ENCODE results near the gene LYSMD2. TPM values are rescaled to one million over a fixed set of nuclear protein-coding genes. Genes with fewer than 3 reads are reported as not detected.
"Not testable (repeated sequence)": the region's sequence is repeated elsewhere in the genome, so short reads cannot be mapped to it uniquely, and the experiment has no call there.

The LYSMD2 gene
- total RNA-seq: 18.1 TPM

GRCh38 chr15:51737522-51738305 is at the start of gene LYSMD2:
Gene LYSMD2 (minus strand): TSS chr15:51737655. CDS start chr15:51737622, 33 bp downstream.
- Histone ChIP-seq H3K4me3 (ENCODE audit: low read length) (peak within 1 kb of the TSS; percentile 70), H3K4me1 (ENCODE audit: insufficient read depth, low read length) (peaks cover 51% of the 10 kb centered on the region), H3K27me3 (ENCODE audit: insufficient read depth, low read length) (no peaks in the 10 kb centered on the region), H3K9me3 (ENCODE audit: low read depth, low read length) (no peaks in the 10 kb centered on the region)

- H3K4me3 ChIP-seq (ENCODE audit: low read length); H3K27me3 ChIP-seq (ENCODE audit: insufficient read depth, low read length); H3K4me1 ChIP-seq (ENCODE audit: insufficient read depth, low read length); H3K9me3 ChIP-seq (ENCODE audit: low read depth, low read length): not testable (repeated sequence)
These were observed 49.7 kb upstream of the LYSMD2 start for GRCh38 chr15:51787130-51787529.

DNA sequence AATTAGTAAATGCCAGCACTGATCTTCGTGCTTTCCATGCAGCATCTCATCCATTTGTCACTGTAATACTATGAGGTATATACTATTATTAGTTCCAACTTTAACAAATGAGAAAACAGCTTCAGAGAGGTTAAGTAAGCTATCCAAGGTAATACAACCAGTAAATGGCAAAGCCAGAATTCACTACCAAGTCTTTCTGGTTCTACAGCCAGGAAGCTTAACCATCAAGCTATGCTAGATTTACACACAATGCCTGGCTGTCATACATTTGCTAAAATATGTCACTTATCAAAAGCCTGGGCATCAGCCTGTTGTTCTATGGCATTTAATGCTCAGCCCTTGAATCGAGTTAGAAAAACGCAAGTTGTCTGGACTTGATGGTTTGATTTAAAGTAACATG is 46.5 kb upstream of the LYSMD2 start:
- H3K9me3 ChIP-seq (ENCODE audit: low read depth, low read length): no peaks in the 10 kb centered on the region
- no peaks in the 10 kb centered on the region for H3K4me1 ChIP-seq (ENCODE audit: insufficient read depth, low read length)
- no peak overlapping the region for H3K4me3 ChIP-seq (ENCODE audit: low read length)
- no peaks in the 10 kb centered on the region for H3K27me3 ChIP-seq (ENCODE audit: insufficient read depth, low read length)

- Histone ChIP-seq H3K27me3 (ENCODE audit: insufficient read depth, low read length) (no peaks in the 10 kb centered on the region), H3K4me3 (ENCODE audit: low read length) (no peak overlapping the region), H3K4me1 (ENCODE audit: insufficient read depth, low read length) (no peaks in the 10 kb centered on the region), H3K9me3 (ENCODE audit: low read depth, low read length) (no peaks in the 10 kb centered on the region)
These were observed 45.0 kb upstream of the LYSMD2 start for GRCh38 chr15:51782357-51782896.

- H3K27me3 ChIP-seq (ENCODE audit: insufficient read depth, low read length): no peaks in the 10 kb centered on the region
- H3K4me1 ChIP-seq (ENCODE audit: insufficient read depth, low read length): no peaks in the 10 kb centered on the region
- H3K9me3 ChIP-seq (ENCODE audit: low read depth, low read length): no peaks in the 10 kb centered on the region
- no peak overlapping the region for H3K4me3 ChIP-seq (ENCODE audit: low read length)
These were observed 44.1 kb upstream of the LYSMD2 start for GRCh38 chr15:51781506-51781905.

GRCh38 chr15:51780636-51781035 is 43.2 kb upstream of the LYSMD2 start:
- no peaks in the 10 kb centered on the region for H3K27me3 ChIP-seq (ENCODE audit: insufficient read depth, low read length)
- no peak overlapping the region for H3K4me3 ChIP-seq (ENCODE audit: low read length)
- H3K4me1 ChIP-seq (ENCODE audit: insufficient read depth, low read length): peaks cover 5% of the 10 kb centered on the region
- no peaks in the 10 kb centered on the region for H3K9me3 ChIP-seq (ENCODE audit: low read depth, low read length)

- no peaks in the 10 kb centered on the region for H3K27me3 ChIP-seq (ENCODE audit: insufficient read depth, low read length)
- peaks cover 5% of the 10 kb centered on the region for H3K4me1 ChIP-seq (ENCODE audit: insufficient read depth, low read length)
These were observed 39.6 kb upstream of the LYSMD2 start for GRCh38 chr15:51776952-51777569.

GRCh38 chr15:51775967-51776816 is 38.7 kb upstream of the LYSMD2 start:
- Histone ChIP-seq H3K4me3 (ENCODE audit: low read length) (no peak overlapping the region), H3K4me1 (ENCODE audit: insufficient read depth, low read length) (peaks cover 5% of the 10 kb centered on the region), H3K27me3 (ENCODE audit: insufficient read depth, low read length) (no peaks in the 10 kb centered on the region), H3K9me3 (ENCODE audit: low read depth, low read length) (no peaks in the 10 kb centered on the region)

More at GRCh38 chr15:51776952-51777569, 39.6 kb upstream of the LYSMD2 start:
- no peaks in the 10 kb centered on the region for H3K9me3 ChIP-seq (ENCODE audit: low read depth, low read length)
- no peak overlapping the region for H3K4me3 ChIP-seq (ENCODE audit: low read length)

GRCh38 chr15:51774916-51775315 is 37.5 kb upstream of the LYSMD2 start:
- Histone ChIP-seq H3K4me1 (ENCODE audit: insufficient read depth, low read length) (peaks cover 5% of the 10 kb centered on the region), H3K9me3 (ENCODE audit: low read depth, low read length) (no peaks in the 10 kb centered on the region), H3K4me3 (ENCODE audit: low read length) (no peak overlapping the region), H3K27me3 (ENCODE audit: insufficient read depth, low read length) (no peaks in the 10 kb centered on the region)

DNA sequence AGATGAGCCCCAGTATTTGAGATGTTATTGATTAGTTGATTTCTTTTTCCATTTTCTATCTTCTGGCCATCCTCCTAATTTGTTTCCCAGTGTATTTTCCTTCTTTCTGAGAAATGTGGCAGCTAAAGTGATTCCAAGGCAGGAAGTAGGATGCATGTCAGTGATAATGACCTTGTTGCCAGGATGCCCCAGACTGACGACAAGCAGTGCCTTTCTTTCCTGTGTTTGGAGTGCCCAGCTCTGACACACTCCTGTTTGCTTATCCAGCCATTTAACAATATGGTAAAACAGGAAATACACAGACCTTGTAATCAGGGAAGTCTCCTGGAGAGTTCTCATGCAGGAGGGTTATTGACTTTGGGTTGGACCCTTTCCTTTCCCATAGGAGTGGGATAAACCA is 34.3 kb upstream of the LYSMD2 start:
- H3K4me3 ChIP-seq (ENCODE audit: low read length): no peak overlapping the region
- no peaks in the 10 kb centered on the region for H3K27me3 ChIP-seq (ENCODE audit: insufficient read depth, low read length)
- H3K9me3 ChIP-seq (ENCODE audit: low read depth, low read length): no peaks in the 10 kb centered on the region
- peaks cover 14% of the 10 kb centered on the region for H3K4me1 ChIP-seq (ENCODE audit: insufficient read depth, low read length)

DNA sequence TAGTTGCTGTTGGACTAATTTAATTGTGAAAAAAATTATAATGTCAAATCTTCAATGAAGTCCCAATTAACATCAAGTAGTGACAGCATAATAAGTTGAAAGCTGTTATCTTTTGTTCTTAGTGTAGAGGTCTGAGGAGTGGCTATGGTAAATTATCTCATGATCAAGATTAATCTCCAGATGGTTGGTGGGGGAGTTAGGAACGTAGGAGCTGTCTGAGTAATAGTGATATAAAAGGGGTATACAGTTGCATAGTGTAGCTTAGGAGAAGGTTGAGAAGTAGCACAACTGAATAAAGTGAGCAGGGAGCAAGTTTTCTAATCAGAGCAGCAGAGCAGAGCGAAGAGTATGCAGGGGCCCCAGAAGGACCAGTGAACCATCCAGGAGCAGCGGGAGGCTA is 33.4 kb upstream of the LYSMD2 start:
- H3K27me3 ChIP-seq (ENCODE audit: insufficient read depth, low read length): no peaks in the 10 kb centered on the region
- no peak overlapping the region for H3K4me3 ChIP-seq (ENCODE audit: low read length)
- H3K4me1 ChIP-seq (ENCODE audit: insufficient read depth, low read length): peaks cover 13% of the 10 kb centered on the region
- H3K9me3 ChIP-seq (ENCODE audit: low read depth, low read length): no peaks in the 10 kb centered on the region

- Histone ChIP-seq H3K4me1 (ENCODE audit: insufficient read depth, low read length) (peaks cover 12% of the 10 kb centered on the region), H3K4me3 (ENCODE audit: low read length) (no peak overlapping the region), H3K9me3 (ENCODE audit: low read depth, low read length) (no peaks in the 10 kb centered on the region), H3K27me3 (ENCODE audit: insufficient read depth, low read length) (no peaks in the 10 kb centered on the region)
These were observed 30.6 kb upstream of the LYSMD2 start for GRCh38 chr15:51768018-51768417.

DNA sequence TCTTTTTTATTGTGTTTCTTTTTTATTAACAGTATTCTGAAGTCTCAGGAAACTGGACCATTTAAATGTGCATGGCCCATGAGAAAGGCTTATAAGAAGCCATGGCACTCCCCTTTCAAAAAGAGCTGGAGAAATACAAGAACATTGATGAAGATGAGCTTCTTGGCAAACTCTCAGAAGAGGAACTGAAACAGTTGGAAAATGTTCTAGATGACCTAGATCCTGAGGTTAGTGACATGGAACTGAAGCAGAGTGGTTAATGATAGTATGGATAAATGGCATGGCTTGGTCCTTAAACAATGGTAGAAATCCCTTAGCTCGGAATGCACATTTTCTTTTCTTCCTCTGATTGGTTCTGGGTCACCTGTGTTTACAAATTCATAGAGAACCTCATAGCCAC is 28.9 kb upstream of the LYSMD2 start:
- Histone ChIP-seq H3K4me3 (ENCODE audit: low read length) (no peak overlapping the region), H3K27me3 (ENCODE audit: insufficient read depth, low read length) (no peaks in the 10 kb centered on the region), H3K4me1 (ENCODE audit: insufficient read depth, low read length) (peaks cover 12% of the 10 kb centered on the region), H3K9me3 (ENCODE audit: low read depth, low read length) (no peaks in the 10 kb centered on the region)

GRCh38 chr15:51765751-51766150 is 28.3 kb upstream of the LYSMD2 start:
- H3K9me3 ChIP-seq (ENCODE audit: low read depth, low read length): no peaks in the 10 kb centered on the region
- H3K4me1 ChIP-seq (ENCODE audit: insufficient read depth, low read length): peaks cover 12% of the 10 kb centered on the region
- no peaks in the 10 kb centered on the region for H3K27me3 ChIP-seq (ENCODE audit: insufficient read depth, low read length)
- H3K4me3 ChIP-seq (ENCODE audit: low read length): no peak overlapping the region

- Histone ChIP-seq H3K4me1 (ENCODE audit: insufficient read depth, low read length) (peaks cover 34% of the 10 kb centered on the region), H3K27me3 (ENCODE audit: insufficient read depth, low read length) (no peaks in the 10 kb centered on the region), H3K9me3 (ENCODE audit: low read depth, low read length) (no peaks in the 10 kb centered on the region), H3K4me3 (ENCODE audit: low read length) (no peak overlapping the region)
These were observed 23.4 kb upstream of the LYSMD2 start for GRCh38 chr15:51760805-51761204.
